ENCODE data around the gene NPTX1. TPM values are rescaled to one million over a fixed set of nuclear protein-coding genes. Genes with fewer than 3 reads are reported as not detected.

Gene NPTX1
- 0.11 and 0.17 TPM in 2 replicates for total RNA-seq

GRCh38 chr17:80475910-80476876, at the start of gene NPTX1:
NPTX1 (minus strand) TSS chr17:80476607; CDS start chr17:80476446, 161 bp downstream.

Other genes starting within 250 kb of the NPTX1 start
- gene RNF213, start 215.8 kb downstream of the NPTX1 start, total RNA-seq: 66.8 and 79.5 TPM in 2 replicates
- gene ENDOV, start 61.4 kb downstream of the NPTX1 start, total RNA-seq: 24.3 and 25.5 TPM in 2 replicates
- gene RPTOR, start 68.2 kb upstream of the NPTX1 start, total RNA-seq: 11.6 and 12.1 TPM in 2 replicates